GM19193 (cell line): ENCODE results near the gene BANP.

ENCODE experiments used
- POLR2A ChIP-seq: IDR thresholded peaks from 4 replicates; pipeline ENCODE4 v1.6.1; 2011; ENCODE audit not compliant: insufficient read depth, insufficient read length; ENCODE audit errors: extremely low read depth

BANP gene

DNA sequence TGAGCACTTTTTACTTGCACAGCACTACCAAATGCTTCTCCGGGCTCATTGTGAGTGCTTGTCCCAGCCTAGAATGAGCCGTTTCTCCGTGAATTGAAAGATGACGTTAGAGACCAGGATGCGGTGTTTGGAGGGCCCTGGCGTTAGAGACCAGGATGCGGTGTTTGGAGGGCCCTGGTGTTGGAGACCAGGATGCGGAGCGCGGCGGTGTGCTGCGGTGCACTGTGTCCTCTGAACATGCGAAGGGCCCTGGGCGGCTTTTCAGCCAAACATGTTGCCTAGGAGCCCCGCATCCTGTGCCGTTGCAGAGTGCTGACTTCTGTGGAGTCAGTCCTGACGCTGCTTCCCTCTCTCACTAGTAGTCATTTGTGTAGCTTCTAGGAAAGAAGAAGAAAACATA is 42.7 kb downstream of the BANP start:
- no peak for TF ChIP-seq POLR2A

DNA sequence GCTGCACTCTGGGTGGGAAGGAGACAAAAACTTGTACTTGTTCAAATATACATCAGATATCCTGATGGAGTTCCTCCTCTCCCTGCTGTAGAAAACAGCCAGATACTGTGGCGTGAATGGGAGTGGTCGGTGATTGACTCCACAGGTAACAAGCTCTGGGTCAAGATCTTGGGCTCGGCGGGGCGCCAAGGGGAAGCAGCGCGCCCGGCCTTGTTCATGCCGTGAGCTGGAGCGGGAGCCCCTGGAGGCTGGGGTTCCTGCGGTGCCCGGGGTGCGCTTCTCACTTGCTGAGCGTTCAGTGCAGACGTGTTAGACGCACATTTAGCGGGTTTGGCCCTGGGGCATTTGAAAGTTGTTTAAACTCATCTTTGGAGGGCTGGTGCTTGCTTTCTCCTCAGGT is 44.4 kb downstream of the BANP start:
- TF ChIP-seq POLR2A, result no peak

DNA sequence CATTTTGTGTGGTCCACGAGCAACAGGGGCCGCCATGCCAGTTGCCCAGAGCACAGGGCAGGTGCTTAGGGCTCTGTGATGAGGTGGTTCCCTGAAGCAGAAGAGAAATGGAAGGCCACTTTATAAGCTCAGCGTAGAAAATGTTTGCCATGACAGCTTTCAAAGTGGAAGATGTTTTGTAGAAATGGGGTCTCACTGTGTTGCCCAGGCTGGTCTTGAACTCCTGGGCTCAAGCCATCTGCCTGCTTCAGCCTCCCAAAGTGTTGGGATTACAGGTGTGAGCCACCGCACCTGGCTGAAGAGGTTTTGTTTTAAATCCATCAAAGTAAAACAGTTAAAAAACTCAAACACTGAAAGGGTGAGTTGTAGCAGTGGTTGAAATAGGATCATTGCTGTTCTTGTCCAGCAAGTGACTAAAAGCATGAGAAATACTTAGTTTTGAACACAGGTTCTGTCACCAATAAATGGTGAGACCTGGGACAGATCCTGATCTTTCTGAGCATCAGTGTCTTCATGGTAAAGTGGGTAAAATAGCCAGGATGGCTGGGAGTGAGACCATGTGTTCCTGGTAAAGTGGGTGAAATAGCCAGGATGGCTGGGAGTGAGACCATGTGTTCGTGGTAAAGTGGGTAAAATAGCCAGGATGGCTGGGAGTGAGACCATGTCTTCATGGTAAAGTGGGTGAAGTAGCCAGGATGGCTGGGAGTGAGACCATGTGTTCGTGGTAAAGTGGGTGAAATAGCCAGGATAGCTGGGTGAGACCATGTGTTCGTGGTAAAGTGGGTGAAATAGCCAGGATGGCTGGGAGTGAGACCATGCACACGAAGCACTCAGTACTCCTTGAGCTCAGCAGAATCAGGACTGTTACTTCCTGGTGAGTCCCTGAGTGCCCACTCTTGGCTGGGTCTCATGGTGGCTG is 46.0 kb downstream of the BANP start:
- TF ChIP-seq POLR2A, result no peak

DNA sequence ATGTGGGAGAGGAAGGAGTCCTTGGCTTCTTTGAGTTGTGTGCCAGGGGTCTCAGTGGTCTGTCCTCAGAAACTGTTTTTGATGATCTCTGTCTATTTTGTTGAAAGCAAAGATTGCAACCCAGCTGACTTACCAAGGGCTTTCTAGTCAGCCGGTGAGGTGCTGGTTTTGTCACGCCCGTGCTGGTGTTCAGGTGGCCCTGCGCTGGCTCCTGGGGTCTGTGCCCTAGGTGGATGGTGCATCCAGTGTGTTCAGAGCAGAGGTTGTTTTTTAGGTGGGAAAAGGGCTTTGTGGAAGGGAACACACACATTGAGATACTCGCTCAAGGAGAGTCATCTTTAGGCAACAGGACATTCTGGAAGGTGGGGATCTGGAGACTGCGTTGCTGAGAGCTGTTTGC is 51.0 kb downstream of the BANP start:
- TF ChIP-seq POLR2A, result no peak

DNA sequence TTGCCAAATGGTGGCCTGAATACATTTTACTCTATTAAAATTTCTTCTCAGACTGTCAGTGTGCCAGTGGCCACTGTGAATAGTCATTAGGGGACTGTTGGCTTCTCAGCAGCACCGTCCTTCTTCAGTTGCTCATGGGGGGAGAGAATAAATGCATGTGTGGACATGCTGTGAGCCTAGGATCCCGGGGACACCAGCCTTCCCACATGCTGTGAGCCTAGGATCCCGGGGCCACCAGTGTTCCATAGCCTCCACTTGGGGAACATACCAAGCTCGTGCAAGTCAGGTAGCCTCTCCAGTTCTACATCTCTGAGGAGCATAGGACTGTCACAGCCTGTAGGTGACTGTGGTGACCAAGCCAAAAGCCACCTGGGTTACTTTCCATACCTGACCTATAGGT is 51.5 kb downstream of the BANP start:
- TF ChIP-seq POLR2A, result no peak

DNA sequence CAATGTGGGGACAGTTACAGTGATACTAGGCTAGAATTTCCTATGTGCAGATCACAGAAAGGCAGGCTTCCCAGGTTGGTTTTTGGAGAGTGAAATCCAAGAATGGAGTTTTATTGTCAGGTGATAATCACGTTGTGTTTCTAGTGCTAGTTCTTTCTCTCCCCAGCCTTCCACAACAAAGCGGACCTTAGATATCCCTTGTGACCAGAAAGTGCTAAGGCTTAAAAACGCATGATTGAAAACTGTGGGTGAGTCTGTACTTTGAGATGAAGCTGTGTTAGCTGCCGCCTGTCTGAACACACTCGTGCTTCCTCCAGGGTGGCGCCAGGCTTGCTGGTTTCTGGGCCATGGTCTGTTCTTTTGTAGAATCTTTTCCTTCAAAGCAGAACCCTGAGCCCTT is 52.1 kb downstream of the BANP start:
- no peak for TF ChIP-seq POLR2A

DNA sequence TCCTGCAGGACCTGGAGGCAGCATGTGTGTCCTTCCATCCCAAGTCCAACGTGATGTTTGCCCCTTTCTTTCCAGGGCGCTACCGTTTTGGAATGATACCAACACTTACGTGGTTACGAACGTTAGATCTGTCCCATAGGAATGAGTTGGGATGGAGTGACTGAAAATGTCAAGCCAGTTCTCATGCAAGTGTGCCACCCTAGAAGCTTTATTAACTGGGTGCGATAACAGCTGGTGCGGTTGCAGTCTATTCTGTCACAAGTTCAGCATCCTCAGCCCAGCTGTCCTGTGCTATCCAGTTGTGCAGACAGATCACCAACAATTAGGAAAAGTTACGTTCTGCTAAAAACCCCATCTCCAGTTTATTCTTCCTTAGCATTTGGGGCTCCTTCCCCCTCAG is 52.5 kb downstream of the BANP start:
- TF ChIP-seq POLR2A, result no peak

DNA sequence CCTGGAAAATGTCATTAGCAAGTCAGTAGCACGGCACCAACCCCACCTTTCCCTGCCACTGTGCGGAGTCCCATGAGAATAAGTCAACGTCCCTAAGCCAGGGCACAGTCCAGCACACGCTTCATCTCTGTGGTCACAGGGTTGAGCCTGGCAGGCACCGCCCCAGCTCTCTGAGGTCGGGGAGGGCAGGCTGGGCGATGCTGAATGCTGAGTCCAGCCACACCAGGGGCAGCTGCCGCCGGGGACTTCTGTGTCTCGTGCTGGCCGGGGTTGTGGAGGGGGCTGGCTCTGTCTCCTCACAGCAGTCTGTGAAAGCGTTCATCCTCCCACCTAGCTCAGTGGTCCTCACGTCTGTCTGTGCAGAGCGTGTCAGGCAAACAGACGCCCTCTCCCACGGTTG is 53.2 kb downstream of the BANP start:
- TF ChIP-seq POLR2A, result no peak

DNA sequence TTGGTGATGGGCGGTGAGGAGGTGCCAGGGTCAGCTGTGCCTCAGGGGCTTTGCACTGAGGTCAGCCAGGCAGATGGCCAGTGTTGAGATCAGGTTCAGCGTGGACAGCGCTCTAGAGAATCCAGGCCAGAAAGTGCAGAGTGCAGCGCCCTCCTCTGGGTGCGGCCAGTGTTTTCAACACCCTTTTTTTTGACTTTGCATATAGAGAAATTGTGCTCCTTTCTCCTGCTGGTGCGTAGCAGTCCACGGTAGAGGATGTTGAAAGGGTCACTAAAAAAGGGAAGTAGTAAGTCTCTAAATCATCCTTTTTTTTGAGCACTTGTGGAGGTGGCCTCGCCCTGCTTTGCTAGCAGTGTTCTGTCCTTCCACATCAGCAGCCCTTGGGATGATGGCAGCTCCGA is 53.9 kb downstream of the BANP start:
- no peak for TF ChIP-seq POLR2A

DNA sequence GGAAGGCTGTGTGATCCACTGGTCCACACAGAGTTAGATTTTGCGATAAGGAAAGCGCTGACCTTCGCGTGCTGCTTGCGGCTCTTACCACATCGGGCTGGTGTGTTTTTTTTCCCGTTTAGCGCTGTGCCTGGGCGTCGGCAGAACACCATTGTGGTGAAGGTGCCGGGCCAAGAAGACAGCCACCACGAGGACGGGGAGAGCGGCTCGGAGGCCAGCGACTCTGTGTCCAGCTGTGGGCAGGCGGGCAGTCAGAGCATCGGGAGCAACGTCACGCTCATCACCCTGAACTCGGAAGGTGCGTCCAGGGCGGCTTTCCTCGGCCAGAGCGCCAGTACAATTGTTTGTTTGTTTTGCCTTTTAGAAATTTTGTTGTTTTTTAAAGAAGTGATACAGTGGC is 54.7 kb downstream of the BANP start:
- no peak for TF ChIP-seq POLR2A

DNA sequence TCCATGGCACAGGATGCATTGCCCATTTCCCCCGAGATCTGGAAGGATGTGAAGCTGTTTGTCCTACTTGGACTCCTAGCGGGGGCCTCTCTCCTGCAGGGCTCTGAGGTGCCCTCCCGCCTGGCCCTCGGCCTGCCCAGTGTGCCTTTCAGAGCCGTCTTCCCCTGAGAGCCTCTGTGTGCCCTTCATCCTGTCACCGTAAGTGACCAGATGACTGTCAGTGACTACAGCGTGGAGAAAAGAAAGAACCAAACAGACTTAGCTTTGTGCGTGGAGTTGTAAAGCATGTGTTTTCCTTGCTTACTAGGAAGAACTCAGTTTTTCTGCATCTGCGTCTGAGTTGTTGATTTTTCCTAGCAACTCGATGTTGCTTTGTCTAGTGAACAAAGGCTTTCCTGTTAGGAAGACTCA is 56.1 kb downstream of the BANP start:
- TF ChIP-seq POLR2A, result no peak

DNA sequence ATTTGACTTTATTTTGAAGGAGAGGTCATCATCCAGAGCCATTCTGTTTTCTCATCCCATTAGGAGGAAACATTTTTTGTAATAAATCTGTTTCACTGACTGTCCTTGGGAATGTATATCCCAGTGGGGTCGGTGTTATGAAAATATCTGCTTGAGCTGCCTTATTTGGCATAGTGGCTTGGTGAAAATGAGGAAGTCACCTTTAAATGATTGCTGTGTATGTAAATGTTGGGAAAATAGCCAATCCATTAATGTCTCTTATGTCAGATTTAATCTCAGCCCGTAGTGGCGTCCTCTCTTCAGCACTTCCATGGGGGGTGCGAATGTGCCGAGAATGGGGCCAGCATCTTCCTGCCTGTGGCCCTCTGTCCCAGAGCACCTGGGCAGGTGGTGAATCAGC is 57.6 kb downstream of the BANP start:
- TF ChIP-seq POLR2A, result no peak

DNA sequence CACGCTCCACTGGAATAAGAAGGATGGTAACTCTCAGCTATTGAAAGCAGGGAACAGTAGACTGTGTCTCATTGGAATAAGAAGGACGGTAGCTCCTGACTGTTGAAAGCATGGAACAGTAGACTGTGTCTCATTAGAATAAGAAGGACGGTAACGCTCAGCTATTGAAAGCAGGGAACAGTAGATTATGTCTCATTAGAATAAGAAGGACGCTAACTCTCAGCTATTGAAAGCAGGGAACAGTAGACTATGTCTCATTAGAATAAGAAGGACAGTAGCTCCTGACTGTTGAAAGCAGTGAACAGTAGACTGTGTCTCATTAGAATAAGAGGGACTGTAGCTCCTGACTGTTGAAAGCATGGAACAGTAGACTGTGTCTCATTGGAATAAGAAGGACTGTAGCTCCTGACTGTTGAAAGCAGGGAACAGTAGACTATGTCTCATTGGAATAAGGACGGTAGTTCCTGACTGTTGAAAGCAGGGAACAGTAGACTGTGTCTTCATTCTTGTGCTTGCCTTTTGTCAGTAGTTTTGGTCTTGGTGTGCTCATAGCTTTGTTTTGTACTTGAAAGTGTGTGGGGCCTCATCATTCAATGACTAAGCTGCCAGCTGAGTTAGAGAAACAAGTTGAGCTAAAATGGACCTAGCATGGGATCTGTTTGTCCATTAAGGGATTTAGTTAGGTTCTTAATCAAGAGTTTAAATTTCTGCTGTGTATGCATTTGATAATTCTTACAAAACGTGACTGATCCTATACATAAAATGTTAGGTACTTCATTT is 58.5 kb downstream of the BANP start:
- no peak for TF ChIP-seq POLR2A

DNA sequence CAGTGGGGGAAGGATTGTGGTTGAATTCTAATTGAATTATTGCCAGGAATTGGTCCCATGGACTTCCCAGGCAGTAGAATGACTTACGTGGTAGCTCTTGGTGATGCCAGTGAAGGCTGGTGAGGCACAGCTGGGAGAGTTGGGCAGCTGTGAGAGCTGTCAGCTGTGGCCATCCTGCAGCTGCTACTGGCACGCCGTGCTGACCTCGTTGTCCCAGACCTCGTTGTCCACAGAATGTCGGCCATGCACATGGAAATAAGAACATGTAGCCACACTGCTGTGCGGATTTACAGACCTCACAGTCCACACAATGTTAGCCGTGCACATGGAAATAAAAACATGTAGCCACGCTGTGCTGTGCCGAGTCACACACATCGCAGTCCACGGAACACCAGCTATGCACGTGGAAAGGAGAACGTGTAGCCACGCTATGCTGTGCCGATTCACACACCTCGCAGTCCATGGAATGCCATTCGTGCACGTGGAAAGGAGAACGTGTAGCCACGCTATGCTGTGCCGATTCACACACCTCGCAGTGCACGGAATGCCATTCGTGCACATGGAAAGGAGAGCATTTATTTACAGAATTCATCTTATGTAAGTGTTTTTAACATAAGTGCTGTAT is 59.2 kb downstream of the BANP start:
- TF ChIP-seq POLR2A, result no peak

DNA sequence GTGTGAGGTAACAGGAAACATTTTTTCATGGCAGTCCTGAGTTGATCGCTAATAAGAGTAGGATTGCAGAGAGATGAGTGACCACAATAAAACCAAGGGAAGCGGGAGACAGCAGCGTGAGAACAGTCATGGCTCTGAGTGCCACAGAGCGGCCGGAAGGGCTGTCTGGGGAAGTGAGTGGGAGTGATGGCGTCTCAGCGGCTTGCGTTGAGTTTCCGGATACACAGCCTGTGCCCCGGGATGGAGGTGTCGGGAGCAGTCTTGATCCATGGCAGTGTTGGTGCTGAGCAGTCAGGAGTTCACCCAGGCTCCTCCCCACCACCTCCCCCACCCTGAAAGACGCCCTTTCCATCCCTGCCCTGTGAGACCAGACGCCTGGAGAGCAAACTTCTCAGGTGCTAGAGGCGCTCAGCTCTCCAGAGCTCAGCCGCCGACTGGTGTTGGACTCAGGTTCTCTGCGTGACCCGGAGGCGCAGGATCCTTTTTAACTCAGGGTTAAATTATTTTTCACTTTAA is 59.8 kb downstream of the BANP start:
- no peak for TF ChIP-seq POLR2A
